GM12873 (cell line): ENCODE data around the gene CCDC85C.

ENCODE experiments used
- CTCF ChIP-seq: IDR thresholded peaks from 2 replicates; pipeline ENCODE4 v1.5.1; 2012; ENCODE audit warnings: low read depth, mild to moderate bottlenecking, moderate library complexity, low read length, control low read depth; ENCODE audit not compliant: insufficient read depth; ENCODE audit errors: missing control alignments

Gene CCDC85C

GRCh38 chr14:99502989-99503421 lies 101.0 kb downstream of the CCDC85C start:
- TF ChIP-seq CTCF, result no peak

- TF ChIP-seq CTCF, result no peak
Observed at GRCh38 chr14:99497894-99498293, 106.1 kb downstream of the CCDC85C start.

- no peak for TF ChIP-seq CTCF
Observed at GRCh38 chr14:99497341-99497740, 106.7 kb downstream of the CCDC85C start.

GRCh38 chr14:99484106-99484505 lies 119.9 kb downstream of the CCDC85C start:
- no peak for TF ChIP-seq CTCF

GRCh38 chr14:99481745-99482099 lies 122.3 kb downstream of the CCDC85C start:
- no peak for TF ChIP-seq CTCF

- no peak for TF ChIP-seq CTCF
Observed at GRCh38 chr14:99480917-99481744, 122.9 kb downstream of the CCDC85C start, which contains the start of gene CCNK. Gene CCNK (plus strand): TSS chr14:99481409. CDS start chr14:99492678, 11,269 bp downstream.

- no peak for TF ChIP-seq CTCF
Observed at GRCh38 chr14:99479906-99480869, 123.8 kb downstream of the CCDC85C start, which contains the start of gene SETD3. Gene SETD3 (minus strand): TSS chr14:99480859. CDS start chr14:99465805, 15,054 bp downstream.
